SIG-M5 treated with dmso at 0.1 percent for 504 hours (cell line): Measurements from ENCODE around the gene CD44.
A peak's percentile ranks its signal among the peaks of the same experiment; 100 is the strongest.

ENCODE experiments used
- DNase-seq: peaks from one replicate; lab custom pipeline; 2025; ENCODE audit not compliant: unreplicated experiment; lab: John Stamatoyannopoulos, UW

Gene CD44

DNA sequence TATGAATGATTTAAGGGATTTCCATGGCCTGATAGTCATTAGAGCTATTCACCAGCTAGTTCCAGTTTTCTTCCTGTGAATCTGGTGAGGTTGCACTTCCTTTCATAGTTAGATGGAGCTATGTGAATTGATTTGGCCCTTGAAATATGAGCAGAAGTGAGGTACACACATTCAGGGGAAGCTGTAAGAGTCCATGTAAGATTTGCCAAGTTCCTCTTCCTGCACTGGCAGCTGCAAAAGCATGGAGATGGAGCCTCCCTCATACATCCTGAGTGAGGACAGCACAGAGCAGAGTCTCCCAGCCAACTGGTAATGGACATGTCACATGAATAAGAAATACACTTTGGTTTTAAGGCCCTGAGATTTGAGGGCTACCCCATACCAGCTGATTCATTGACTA, 111.7 kb downstream of the CD44 start:
- no peak for DNase-seq

DNA sequence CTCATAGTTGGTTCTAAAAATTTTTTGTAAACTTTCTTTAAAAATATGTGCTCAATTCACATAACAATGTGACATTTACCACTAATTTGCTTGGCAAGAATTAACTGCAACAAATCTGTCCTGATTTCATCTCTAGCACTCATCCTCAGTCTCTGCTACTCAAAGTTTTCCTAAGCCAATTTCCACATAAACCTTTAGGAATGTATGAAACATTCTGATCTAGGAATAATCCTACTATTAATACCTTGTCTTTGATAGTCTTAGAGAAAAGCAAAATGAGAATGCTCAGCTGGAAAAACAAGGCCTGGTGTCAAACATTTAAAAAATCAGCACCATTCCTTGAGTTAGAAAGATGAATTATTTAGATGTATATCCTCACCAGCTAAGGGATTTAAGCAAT, 114.3 kb downstream of the CD44 start:
- no peak for DNase-seq

DNA sequence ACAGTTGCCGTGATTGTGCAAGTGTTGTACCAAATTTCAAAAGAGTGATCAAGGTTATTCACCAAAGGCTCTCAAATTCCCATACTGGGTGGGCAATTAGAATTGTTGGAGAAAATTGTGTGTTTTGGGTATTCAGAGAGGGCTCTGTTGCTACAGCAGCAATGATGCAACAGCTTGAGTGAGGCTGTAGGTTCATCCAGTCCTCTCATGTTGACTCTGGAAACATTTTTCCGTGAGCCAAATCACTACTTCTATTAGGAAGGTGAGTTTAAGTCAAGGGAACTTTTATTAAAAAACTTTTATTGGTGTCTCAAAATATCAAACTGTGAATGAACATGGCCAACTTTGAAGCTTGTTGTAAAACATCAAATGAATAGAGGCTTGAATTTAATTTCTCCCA, 116.5 kb downstream of the CD44 start:
- DNase-seq: no peak

DNA sequence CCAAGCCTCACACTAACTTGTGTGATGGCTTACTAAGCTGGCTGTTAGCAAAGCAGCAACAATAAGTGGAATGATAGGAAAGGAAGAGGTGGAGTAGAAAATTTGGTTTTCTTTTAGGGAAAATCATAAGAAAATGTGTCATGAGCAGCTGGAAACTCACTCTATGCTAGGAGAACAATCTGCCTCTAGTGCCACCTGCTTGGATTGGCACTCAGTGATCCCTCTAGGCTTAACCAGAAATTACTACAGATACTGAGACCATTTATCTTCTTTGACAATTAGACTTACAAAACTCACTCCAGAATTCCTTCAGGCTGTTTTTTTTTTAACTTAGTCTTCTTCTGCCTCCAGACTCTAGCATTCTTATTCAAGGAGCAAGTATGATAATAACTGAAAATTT, 117.3 kb downstream of the CD44 start:
- no peak for DNase-seq

DNA sequence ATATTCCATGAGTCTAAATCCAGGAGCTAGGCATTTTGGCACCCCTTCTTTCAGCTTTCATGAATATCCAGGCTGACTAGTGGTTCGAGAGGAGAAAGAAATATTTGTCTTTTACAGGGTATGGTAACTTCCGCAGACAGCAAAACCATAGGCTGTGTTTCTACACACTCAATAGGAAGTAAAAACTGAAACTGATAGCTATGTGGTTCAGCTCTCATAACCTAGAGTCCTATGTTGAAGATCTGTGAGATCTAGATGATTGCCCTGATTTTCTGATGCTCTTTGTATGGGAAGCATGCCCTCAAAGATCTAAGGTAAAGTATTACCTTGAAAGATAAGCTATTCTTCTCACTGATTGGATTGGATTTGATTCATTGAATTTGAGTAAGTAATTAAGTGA, 118.3 kb downstream of the CD44 start:
- no peak for DNase-seq

DNA sequence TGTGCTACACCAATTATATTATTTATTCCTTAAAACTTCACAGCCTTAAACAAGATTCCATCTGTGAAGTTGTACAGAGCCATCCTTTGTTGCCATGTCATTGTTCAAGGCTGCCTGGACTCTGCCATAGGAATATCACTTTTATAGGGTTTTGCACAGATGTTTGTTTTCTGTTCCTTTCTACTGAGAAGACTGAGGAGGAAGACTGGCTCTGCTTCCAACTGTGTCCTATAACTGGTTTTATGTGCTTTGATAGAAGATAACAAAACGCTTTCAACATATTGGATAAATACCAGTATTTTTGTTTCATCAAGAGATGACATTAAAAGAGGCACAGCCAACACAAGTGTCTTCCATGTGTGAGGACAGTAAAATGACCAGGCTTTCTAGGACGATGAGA, 120.6 kb downstream of the CD44 start:
- no peak for DNase-seq

DNA sequence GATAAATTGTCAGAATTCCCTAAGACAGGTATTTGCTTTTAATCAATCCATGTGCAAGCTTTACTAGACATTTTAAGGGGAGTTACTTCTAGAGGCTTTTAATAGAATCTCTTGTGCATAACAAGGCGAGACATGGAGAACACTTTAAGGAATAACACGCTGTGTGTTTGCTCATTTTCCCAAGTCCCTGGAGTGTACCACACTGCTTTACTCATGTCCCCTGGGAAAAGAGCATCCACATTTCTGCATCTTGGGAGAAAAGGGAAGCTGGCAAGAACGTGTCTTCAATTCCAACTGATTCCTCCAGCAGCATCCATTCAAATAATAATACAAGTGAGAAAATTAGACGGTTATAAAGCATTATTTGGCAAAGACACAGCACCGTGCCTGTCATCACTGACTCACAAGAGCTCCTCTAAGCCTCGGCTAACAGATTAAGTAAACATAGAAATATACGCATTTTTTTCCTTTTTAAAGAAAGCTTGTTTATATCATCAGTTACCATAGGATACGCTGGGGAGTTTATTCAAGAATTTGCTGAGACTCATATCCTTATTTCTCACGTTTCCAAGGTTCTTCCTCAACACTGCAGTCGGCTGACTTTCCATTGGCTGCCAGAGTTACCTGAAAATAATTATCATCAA, 121.5 kb downstream of the CD44 start:
- DNase-seq: no peak

DNA sequence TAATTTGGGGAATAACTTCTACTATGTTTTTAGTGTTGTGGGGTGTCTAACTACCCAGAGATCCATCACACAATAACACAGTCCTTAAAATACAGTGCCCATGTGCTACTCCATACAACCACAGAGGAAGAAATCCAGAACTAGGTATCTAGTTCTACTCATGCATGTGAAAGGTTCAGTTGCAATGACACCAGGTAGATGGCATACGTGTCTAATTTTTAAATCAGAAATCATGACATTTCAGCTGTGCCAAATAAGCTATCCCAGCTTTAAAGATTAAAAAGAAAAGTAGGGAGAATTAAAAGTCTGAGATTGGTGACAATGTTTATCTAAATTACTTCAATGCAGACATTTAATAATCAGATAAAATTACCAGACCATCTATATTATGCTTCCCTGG, 122.2 kb downstream of the CD44 start:
- no peak for DNase-seq

DNA sequence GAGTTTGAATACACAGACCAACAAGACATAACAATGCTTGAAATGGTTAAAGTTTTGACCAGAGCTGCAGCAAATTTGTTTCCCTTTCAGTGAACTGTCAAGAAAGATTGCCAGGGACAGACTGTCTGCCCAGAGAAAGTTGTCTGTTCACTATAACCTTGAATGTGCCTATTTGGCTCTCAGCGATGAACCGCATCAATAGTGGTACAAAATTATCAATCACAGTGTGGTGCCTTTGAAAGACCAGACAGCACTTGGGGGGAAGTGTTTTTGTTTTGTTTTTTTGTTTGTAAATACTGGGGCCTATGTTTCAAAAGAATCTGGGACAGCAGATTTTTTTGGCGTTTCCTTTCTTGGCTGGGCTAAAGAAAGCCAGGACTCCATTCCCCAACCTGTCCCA, 123.1 kb downstream of the CD44 start:
- no peak for DNase-seq

DNA sequence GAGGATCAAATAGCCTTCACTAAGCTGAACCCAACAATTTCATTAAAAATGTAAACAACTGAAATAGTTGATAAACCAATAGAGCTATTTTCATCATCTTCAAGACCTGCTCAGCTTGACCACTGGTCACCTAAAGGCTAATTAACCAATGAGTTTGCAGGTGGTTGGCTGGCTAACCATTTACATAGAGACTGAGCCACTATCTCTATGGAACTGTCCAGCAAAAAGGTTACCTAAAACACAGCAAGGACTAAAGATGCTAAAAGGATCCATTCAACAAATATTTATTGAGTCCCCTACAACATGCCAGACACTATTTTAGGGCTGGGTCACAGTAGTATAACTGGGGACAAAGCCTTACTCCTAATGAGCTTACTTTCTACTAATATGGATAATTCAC, 123.8 kb downstream of the CD44 start:
- no peak for DNase-seq

DNA sequence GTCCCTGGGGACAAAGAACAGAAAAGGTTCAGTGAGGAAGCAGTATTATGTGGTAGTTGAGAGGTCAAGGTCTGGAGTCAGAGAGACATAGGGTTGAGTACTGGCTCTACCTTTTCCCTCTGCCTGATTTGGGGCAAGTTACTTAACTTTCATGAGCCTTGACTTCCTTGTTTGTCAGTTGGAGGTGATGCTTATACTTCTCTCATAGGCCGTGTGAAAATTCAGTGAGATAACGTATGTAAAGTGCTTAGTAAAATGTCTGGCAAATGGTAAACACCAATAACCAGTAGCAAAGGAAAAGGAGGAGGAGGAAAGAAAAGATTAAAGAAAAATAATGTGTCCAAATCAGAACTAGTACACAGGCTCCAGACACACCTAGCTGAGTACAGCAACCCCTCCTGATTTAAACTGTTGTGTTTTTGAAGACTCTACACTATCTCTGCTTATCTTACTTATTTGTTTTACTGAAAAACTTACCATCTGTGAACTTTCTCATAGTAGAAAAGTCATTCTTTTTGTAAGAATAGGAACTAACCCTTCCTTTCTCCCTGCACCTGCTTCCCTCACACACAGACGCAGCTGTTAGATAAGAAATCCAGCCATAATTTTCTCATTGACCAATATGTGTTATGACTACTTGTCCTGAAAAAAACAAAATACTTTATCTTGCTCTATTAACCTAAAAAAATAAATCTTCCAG, 126.9 kb downstream of the CD44 start:
- DNase-seq: no peak

DNA sequence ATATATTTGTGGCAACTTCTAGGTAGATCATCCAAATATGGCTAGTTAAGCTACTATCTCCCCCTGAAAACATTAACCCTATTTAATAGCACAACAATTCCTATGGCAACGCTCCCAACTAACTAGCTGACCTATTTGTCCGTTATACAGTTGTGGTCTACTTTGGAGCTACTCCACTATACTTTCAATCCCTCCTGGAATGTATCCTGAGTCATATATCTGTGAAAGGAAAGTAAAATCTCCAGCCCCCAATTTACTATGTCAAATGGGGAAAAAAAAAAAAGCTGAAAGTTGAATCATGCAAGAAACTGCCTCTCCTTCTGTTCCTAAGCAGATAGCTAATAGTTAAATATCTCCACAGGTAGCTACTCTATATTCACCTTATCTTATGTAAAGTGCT, 128.5 kb downstream of the CD44 start:
- no peak for DNase-seq

DNA sequence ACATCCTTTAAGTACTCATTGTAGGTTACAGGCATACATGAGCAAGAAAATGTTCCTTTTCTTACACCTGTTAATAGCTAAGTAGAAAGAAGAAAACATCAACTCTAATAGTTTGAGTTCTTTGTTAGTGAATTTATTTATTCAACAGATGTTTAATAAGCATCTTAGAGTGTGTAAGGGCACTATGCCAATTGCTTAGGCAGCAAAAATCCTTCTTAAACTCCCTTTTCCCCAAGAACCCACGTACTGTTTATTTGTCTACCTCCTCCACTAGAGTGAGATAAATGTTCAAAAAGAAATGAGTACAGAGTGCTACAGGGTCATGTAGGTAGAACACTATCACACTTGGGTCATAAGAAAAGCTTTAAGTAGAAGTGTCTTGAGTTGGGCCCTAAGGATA, 131.4 kb downstream of the CD44 start:
- no peak for DNase-seq

DNA sequence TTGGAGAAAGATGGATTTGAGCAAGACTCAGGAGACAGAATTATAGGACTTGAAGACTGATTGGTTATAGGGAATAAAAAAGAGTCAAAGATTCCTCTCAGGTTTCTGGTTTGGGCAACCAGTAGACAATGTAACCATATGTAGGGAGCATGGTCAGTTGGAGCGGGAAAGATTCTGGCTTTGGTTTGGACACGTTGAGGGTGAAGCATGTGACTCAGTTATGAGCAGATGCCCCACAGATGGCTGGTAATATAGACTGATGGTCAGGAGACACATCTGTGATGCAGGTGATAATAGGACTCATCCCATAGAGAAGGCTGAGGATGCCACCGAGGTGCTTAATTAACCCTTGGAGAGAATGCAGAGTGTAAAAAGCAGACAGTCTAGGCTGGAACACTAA, 132.1 kb downstream of the CD44 start:
- DNase-seq: no peak

DNA sequence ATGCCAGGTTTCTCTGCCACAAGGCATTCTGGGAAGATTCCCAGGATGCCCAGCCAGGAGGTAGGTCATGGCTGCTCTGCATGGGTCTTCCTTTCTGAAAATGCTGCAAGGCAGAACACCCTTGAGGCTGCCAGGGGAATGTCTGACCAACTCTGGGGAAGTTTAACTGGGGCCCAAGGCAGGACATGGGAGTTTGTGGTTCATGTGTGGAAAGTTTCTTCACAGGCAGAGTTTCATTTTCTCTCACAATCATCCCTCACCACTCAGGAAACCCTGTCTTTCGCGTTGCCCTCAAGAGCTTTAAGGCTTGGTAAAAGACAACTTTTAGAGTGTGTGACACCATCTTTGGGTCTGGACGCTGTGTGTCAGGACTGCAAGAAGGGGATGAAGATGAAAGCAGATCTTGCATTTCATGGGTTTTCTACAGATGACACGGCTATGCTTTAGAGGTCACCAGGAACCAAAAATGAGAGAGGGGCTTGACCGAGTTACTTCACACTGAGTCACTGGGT, 133.5 kb downstream of the CD44 start:
- DNase-seq: peak; percentile 84

DNA sequence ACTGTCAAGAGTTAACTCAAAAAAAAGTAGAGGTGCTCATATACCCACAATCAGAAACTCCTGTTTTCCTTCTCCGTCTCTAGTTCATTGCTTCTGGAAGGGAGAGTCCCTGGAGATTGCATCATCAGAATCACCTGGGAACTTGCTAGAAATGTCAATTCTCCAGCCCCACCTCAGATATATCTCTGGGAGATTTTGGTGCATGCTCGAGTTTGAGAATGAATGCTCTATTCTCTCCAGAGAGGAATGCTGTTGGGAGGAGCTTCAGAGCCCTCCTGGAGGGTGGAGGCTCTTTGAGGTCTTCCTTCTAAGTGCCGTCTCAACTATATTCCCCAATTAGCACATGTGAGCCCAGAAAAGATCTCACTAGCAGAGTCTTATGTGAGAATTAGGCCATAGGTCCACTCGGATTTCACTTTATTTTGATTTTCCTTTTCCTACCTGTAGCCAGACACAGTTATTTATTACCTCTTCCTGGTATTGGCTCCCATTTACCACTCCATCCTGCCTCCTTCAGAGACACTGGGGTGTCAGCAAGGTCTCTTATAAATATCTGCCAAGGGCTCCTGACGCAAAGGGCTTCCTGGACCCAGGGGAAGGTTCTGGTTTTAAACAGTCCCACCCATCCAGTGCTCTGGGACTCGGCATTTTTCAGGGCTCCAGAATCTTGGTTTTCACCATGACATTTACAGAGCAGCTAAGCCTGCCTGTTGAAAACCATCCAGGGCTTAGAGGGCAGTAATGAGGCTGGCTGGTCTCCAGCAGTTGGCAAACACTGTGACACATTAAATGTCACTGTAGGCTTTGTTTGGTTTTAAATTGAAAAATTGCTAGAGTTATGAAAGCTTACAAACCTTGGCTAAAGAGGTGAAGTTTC, 136.2 kb downstream of the CD44 start:
- DNase-seq: no peak

DNA sequence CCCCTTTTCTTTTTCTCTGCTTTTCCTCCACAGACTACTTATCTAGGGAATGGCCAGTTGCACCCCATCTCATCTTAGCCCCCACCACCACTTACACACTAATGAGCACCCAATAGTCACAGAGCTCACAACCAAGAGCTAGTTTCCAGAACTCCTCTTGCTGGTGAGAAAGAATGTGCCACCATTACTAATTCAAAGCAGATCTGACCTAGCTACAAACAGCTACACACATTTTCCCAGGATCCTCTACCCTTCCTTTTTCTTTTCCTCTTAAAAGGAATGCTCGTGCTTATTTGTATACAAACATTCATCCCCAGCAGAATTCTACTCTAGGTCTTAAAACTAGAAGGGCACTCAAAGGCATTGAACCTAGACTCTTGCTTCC, 136.8 kb downstream of the CD44 start:
- no peak for DNase-seq

DNA sequence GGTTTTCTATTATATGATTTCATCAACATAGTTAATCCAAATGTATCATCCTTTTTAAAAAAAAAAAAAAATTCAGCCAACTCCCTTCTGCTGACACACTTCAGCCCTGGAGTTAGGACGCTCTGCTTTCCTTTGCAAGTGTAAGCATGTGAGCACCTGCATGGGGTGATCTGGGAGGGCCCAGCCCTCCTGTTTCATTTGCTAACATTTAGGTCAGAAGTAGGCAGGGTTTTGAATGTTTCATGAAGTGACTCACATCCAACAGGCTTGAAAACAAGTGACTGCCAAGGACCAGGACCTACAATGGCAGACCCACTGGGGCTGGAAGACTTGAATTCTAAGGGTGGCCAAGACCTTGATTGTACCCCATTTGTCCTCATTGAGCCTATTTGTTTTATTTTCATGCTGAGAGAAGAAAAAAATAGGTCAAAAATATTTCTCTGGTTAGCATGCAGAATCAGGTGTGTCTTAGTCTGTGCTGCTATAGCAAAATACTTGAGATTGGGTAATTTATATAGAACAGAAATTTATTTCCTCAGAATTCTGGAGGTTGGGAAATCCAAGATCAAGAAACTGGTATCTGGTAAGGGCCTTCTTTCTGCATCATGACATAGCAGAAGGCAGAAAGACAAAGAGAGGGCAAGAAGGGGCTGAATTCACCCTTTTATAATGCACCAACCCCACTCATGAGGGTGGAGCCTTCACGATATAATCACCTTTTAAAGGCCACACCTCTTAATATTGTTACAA, 137.6 kb downstream of the CD44 start:
- DNase-seq: no peak

DNA sequence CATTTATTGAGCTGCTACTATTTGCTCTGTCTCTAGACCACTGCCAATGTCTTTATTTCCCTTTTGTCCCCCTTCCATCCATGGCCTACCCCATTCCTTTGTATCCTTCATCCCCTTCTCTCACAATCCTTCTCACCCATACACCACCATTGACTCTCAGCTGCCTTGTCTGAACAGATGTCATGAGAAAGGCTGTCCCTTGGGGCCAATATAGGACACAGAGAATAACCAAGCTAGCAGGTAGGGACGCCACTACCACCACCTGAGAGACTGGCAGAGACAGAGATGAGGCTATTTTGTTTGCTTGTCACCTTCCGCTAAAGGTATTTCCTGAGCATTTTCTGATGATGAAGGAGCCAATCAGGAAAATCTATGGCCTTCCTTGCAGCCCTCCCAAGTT, 138.9 kb downstream of the CD44 start:
- no peak for DNase-seq

DNA sequence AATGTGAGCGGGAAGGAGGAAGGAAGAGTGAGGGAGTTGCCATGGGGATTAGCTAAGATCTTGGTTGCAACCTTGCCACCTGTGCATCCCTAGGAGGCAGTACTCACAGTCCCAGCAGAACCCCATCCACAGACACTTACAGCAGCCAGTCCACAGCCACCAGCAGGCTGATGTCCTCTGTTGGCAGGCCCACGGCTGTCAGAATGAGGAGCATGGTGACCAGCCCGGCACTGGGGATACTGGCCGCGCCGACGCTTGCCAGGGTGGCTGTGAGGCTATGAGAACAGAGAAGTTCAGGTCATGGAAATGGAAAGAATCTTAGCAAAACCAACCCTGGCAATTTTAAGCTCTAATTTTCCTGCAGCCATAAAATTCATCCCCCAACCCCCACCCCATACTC, 141.8 kb downstream of the CD44 start:
- no peak for DNase-seq

DNA sequence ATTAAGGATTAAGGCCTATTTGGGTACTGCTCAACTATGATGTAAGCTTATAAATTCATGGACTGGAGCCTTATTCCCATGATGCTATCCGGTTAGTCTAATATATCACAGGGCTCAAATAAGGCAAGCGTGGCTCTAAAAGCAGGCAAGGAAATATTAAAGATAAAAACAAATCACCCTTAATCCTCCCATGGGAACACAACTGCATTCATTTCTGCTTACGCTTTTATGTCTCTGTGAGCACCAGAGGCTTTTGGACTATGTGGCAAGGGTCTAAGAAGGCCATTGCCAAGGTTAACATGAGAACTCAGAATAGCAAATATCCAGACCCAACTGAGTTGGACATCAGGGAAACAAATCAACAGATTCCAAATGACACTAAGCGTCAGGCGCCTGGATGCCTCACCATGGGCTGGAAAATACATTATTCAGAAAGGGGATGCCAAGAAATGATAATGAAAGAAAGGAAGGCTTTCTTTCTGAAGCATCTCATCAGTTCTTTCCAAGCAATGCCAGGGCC, 142.3 kb downstream of the CD44 start:
- DNase-seq: no peak
